HCT116 (cell line): ENCODE results near the gene PLA2G1B. TPM values are rescaled to one million over a fixed set of nuclear protein-coding genes. Genes with fewer than 3 reads are reported as not detected.

ENCODE experiments used
- ATAC-seq: fragments of 200-7000 bp; cut with Tn5 transposase; 2 replicates; pipeline ENCODE4 v1.9.1; 2020; ENCODE audit warnings: mild to moderate bottlenecking, moderate library complexity
- BruUV-seq: library from RNA; stranded (reverse); fragments of 400-500 nt; replicated peaks from 2 replicates; lab custom pipeline; 2021; lab: Mats Ljungman, UMichigan
- CTCF ChIA-PET: fragments of 300-600 bp; sonication (Branson Sonifier 250); formaldehyde crosslinking; loops from one replicate; lab custom pipeline; 2021; ENCODE audit warnings: antibody characterized with exemption; lab: Charles Lee
- POLR2A ChIA-PET: fragments of 300-600, 350-600 bp; sonication (Branson Sonifier 250); formaldehyde crosslinking; loops from one replicate; lab custom pipeline; 2021; ENCODE audit warnings: antibody characterized with exemption; lab: Charles Lee
- RAD21 ChIA-PET, 2 experiments: fragments of 300-600 bp; sonication (Branson Sonifier 250); formaldehyde crosslinking; loops; one replicate each; lab custom pipeline; 2023; ENCODE audit warnings: low total read pairs in 2 of 2; ENCODE audit not compliant: uncharacterized antibody in 2 of 2, unreplicated experiment in 2 of 2, low non-redundant PET in 1 of 2; lab: Charles Lee
- DNase-seq: peaks from one replicate; pipeline ENCODE4 v3.0.0-alpha.2; 2010; ENCODE audit warnings: low read depth, low spot score
- H2AFZ ChIP-seq: fragments of 200-600 bp; shearing (Covaris generic), sonication (generic); 2 replicates; pipeline ENCODE4 v1.6.1; 2017; ENCODE audit warnings: low read depth, mixed run types, mixed read lengths, antibody characterized with exemption, low read length; ENCODE audit not compliant: poor library complexity, severe bottlenecking
- H3K27ac ChIP-seq: 2 replicates; pipeline ENCODE4 v1.5.1; 2012; ENCODE audit warnings: low read depth, low read length
- H3K27me3 ChIP-seq: fragments of 200-600 bp; sonication (generic); 2 replicates; pipeline ENCODE4 v1.6.1; 2016; ENCODE audit warnings: mixed run types, low read length, mixed read lengths; ENCODE audit not compliant: insufficient read depth
- H3K36me3 ChIP-seq, 2 experiments: fragments of 200-500 bp in 1 of 2; fragments of 200-600 bp in 1 of 2; sonication (Bioruptor generic) in 1 of 2; sonication (generic) in 1 of 2; 2 replicates each; pipeline versions ENCODE4 v1.5.1 to v1.6.1; 2014 to 2016; ENCODE audit warnings: low read length in 2 of 2, inconsistent platforms in 1 of 2, mixed read lengths in 1 of 2, mixed run types in 1 of 2; ENCODE audit not compliant: insufficient read depth in 2 of 2, control insufficient read depth in 1 of 2
- H3K4me1 ChIP-seq, 2 experiments: fragments of 200-600 bp in 1 of 2; sonication (generic) in 1 of 2; 2 replicates each; pipeline versions ENCODE4 v1.5.1 to v1.6.1; 2012 to 2017; ENCODE audit warnings: low read length in 2 of 2, inconsistent platforms in 1 of 2, mild to moderate bottlenecking in 1 of 2, mixed read lengths in 1 of 2, mixed run types in 1 of 2, moderate library complexity in 1 of 2; ENCODE audit not compliant: insufficient read depth in 2 of 2, control insufficient read depth in 1 of 2
- H3K4me2 ChIP-seq: fragments of 200-600 bp; sonication (generic); 2 replicates; pipeline ENCODE4 v1.6.1; 2017; ENCODE audit warnings: mixed run types, low read length, mixed read lengths
- H3K4me3 ChIP-seq, 2 experiments: fragments of 200-600 bp in 1 of 2; sonication (generic) in 1 of 2; replicated peaks in 1 of 2; 2 replicates each; pipeline ENCODE4 v1.5.1; 2011 to 2016; ENCODE audit warnings: low read length in 2 of 2, control low read depth in 1 of 2, low read depth in 1 of 2, mild to moderate bottlenecking in 1 of 2, mixed read lengths in 1 of 2, mixed run types in 1 of 2
- H3K79me2 ChIP-seq: fragments of 200-600 bp; sonication (generic); 2 replicates; pipeline ENCODE4 v1.6.1; 2017; ENCODE audit warnings: mild to moderate bottlenecking, mixed run types, low read length, moderate library complexity, mixed read lengths; ENCODE audit not compliant: insufficient read depth
- H3K9ac ChIP-seq: fragments of 200-600 bp; sonication (generic); 2 replicates; pipeline ENCODE4 v1.6.1; 2016; ENCODE audit warnings: low read length, mixed read lengths
- H3K9me2 ChIP-seq: fragments of 200-600 bp; sonication (generic), shearing (Covaris generic); 2 replicates; pipeline ENCODE4 v1.6.1; 2017; ENCODE audit warnings: mixed run types, mild to moderate bottlenecking, moderate library complexity; ENCODE audit not compliant: insufficient read depth
- H3K9me3 ChIP-seq, 2 experiments: fragments of 200-500 bp in 1 of 2; fragments of 200-600 bp in 1 of 2; sonication (Bioruptor generic) in 1 of 2; sonication (generic) in 1 of 2; 2 replicates each; pipeline ENCODE4 v1.6.1; 2014 to 2017; ENCODE audit warnings: low read length in 2 of 2, mixed read lengths in 2 of 2, inconsistent platforms in 1 of 2, low read depth in 1 of 2, mild to moderate bottlenecking in 1 of 2, mixed run types in 1 of 2, moderate library complexity in 1 of 2; ENCODE audit not compliant: control insufficient read depth in 1 of 2, insufficient read depth in 1 of 2
- H4K20me1 ChIP-seq: fragments of 200-600 bp; sonication (generic), shearing (Covaris generic); 2 replicates; pipeline ENCODE4 v1.6.1; 2017; ENCODE audit warnings: mixed run types, mild to moderate bottlenecking, moderate library complexity; ENCODE audit not compliant: insufficient read depth
- CBX3 ChIP-seq: IDR thresholded peaks from 2 replicates; pipeline ENCODE4 v1.6.1; 2012; ENCODE audit warnings: low read depth
- CTCF ChIP-seq, 3 experiments: fragments of 200-600 bp in 1 of 3; sonication (generic) in 1 of 3; IDR thresholded peaks in 2 of 3; conservative IDR thresholded peaks in 1 of 3; 2 replicates each; pipeline ENCODE4 v1.5.1; 2012 to 2017; ENCODE audit warnings: low read depth in 2 of 3, low read length in 2 of 3, antibody characterized with exemption in 1 of 3, borderline replicate concordance in 1 of 3, control low read depth in 1 of 3, mild to moderate bottlenecking in 1 of 3, mixed read lengths in 1 of 3, mixed run types in 1 of 3, moderate library complexity in 1 of 3; ENCODE audit not compliant: insufficient read depth in 1 of 3
- EGR1 ChIP-seq: IDR thresholded peaks from 2 replicates; pipeline ENCODE4 v1.6.1; 2012; ENCODE audit warnings: low read depth
- EZH2 ChIP-seq: fragments of 200-600 bp; sonication (generic); IDR thresholded peaks from 2 replicates; pipeline ENCODE4 v1.6.1; 2017; ENCODE audit warnings: antibody characterized with exemption, mixed run types
- MAX ChIP-seq: IDR thresholded peaks from 2 replicates; pipeline ENCODE4 v1.6.1; 2012
- RAD21 ChIP-seq: IDR thresholded peaks from 2 replicates; pipeline ENCODE4 v1.6.1; 2012; ENCODE audit warnings: low read depth, mild to moderate bottlenecking
- REST ChIP-seq: IDR thresholded peaks from 2 replicates; pipeline ENCODE4 v1.6.1; 2012; ENCODE audit warnings: low read depth
- SRF ChIP-seq: IDR thresholded peaks from 2 replicates; pipeline ENCODE4 v1.6.1; 2012; ENCODE audit warnings: low read depth
- ZFX ChIP-seq: fragments of 450-650 bp; IDR thresholded peaks from 2 replicates; pipeline ENCODE4 v1.6.1; 2017
- ZNF274 ChIP-seq: fragments of 200-500 bp; sonication (Bioruptor generic); IDR thresholded peaks from 2 replicates; pipeline ENCODE4 v1.6.1; 2014; ENCODE audit warnings: mild to moderate bottlenecking, low read depth, low read length, inconsistent platforms
- intact Hi-C: fragments of 100-400 bp; cut with micrococcal nuclease; formaldehyde crosslinking; loops from 2 replicates; pipeline ENCODE4 v1.10.0; 2022
- total RNA-seq: library from RNA; stranded (reverse); gene quantifications from one replicate; pipeline ENCODE4 v1.2.1, GENCODE V29; 2021; ENCODE audit not compliant: unreplicated experiment

Gene PLA2G1B
- total RNA-seq, 1 experiment from 2014 or later: 2.0 TPM

GRCh38 chr12:120276734-120277133, 50.8 kb downstream of the PLA2G1B start:
- intact Hi-C loops: no loop called here
- ATAC-seq (no peak), DNase-seq (no peak)
- no peaks in the 10 kb centered on the region for H3K4me1 ChIP-seq
- H3K27me3 ChIP-seq: no peaks in the 10 kb centered on the region
- H3K4me3 ChIP-seq: no peak overlapping the region
- no peaks in the 10 kb centered on the region for H3K79me2 ChIP-seq
- RAD21 ChIA-PET: interaction anchor here in 1 of 2 experiments (0.6 kb wide), 1 partner anchor 60 kb away, joined by 4 read pairs; no protein-coding TSS in a partner anchor
- no peaks in the 10 kb centered on the region for H3K9me3 ChIP-seq
- H3K9ac ChIP-seq: no peak overlapping the region
- H3K36me3 ChIP-seq: no peaks in the 10 kb centered on the region
- no peaks in the 10 kb centered on the region for H3K9me2 ChIP-seq
- no peak overlapping the region for H2AFZ ChIP-seq
- no TSS peak for BruUV-seq
- no peak for TF ChIP-seq CTCF (IDR thresholded peaks at IDR 0.05 in 2 of 3, conservative IDR thresholded peaks at IDR 0.05 in 1 of 3; ENCODE audit: borderline replicate concordance in 1 of 3, insufficient read depth in 1 of 3, low read depth in 2 of 3, low read length in 2 of 3)
- no peak for TF ChIP-seq EZH2
- TF ChIP-seq EGR1: no peak
- TF ChIP-seq RAD21: no peak
- TF ChIP-seq REST: no peak
- no peak for TF ChIP-seq ZNF274
- no peak for TF ChIP-seq CBX3
- no peak for TF ChIP-seq SRF
- no peak for TF ChIP-seq MAX
- TF ChIP-seq ZFX: no peak
- CTCF ChIA-PET: no interaction called here
- H3K27ac ChIP-seq: no peak overlapping the region
- POLR2A ChIA-PET: interaction anchor here (3.5 kb wide), 2 partner anchors 15 to 75 kb away, joined by 13 to 28 read pairs; partner anchors contain the start of genes RNU4-1, RNU4-2 and RPLP0
- no peaks in the 10 kb centered on the region for H4K20me1 ChIP-seq
- no peak overlapping the region for H3K4me2 ChIP-seq

Other genes with a start within 250 kb of the PLA2G1B start
- 57.1 TPM for gene RAB35, start 211.0 kb downstream of the PLA2G1B start, total RNA-seq
- gene GCN1, start 133.1 kb downstream of the PLA2G1B start, total RNA-seq: 184 TPM
- gene RPLP0, start 126.7 kb downstream of the PLA2G1B start, total RNA-seq: 4,123 TPM
- gene PXN, start 62.0 kb downstream of the PLA2G1B start, total RNA-seq: 211 TPM
- gene RNU4-2, start 35.9 kb downstream of the PLA2G1B start, total RNA-seq: 2,248 TPM
- gene RNU4-1, start 34.5 kb downstream of the PLA2G1B start, total RNA-seq: 2,323 TPM
- gene SIRT4, start 25.5 kb downstream of the PLA2G1B start, total RNA-seq: 2.8 TPM
- gene MSI1, start 41.4 kb upstream of the PLA2G1B start, total RNA-seq: 26.0 TPM
- gene COX6A1, start 110.3 kb upstream of the PLA2G1B start, total RNA-seq: 464 TPM
- gene TRIAP1, start 118.6 kb upstream of the PLA2G1B start, total RNA-seq: 40.3 TPM
- 48.7 TPM for gene GATC, start 118.7 kb upstream of the PLA2G1B start, total RNA-seq
- 297 TPM for gene SRSF9, start 142.0 kb upstream of the PLA2G1B start, total RNA-seq
- 243 TPM for gene DYNLL1, start 168.3 kb upstream of the PLA2G1B start, total RNA-seq
- 34.1 TPM for gene COQ5, start 201.4 kb upstream of the PLA2G1B start, total RNA-seq
- gene RNF10, start 206.6 kb upstream of the PLA2G1B start, total RNA-seq: 141 TPM